A549 (cell line): Measurements from ENCODE around the gene EIF3B. TPM values are rescaled to one million over a fixed set of nuclear protein-coding genes. Genes with fewer than 3 reads are reported as not detected.

Source experiments
- ATAC-seq, 2 experiments: fragments of 200-7000 bp in 1 of 2; fragments of >200 bp in 1 of 2; cut with Nextera tagmentation in 1 of 2; cut with Tn5 transposase in 1 of 2; 3 replicates each; pipeline versions ENCODE4 v1.8.0 to v1.9.1; 2018 to 2020; ENCODE audit warnings: mild to moderate bottlenecking in 1 of 2, moderate library complexity in 1 of 2
- CTCF ChIA-PET: fragments of 300-600 bp; sonication (Branson Sonifier 250); formaldehyde crosslinking; extraction: SDS; loops from one replicate; lab custom pipeline; 2021; ENCODE audit warnings: antibody characterized with exemption, inconsistent platforms; lab: Yijun Ruan, JAX
- POLR2A ChIA-PET: fragments of 350-600 bp; formaldehyde crosslinking; extraction: SDS; loops from one replicate; lab custom pipeline; 2021; ENCODE audit warnings: antibody characterized with exemption, inconsistent platforms; lab: Yijun Ruan, JAX
- DNase-seq, 2 experiments: peaks; one replicate each; pipeline versions ENCODE4 v3.0.0 to v3.0.0-alpha.2; 2011 to 2016; ENCODE audit warnings: low read depth in 1 of 2, low spot score in 1 of 2
- FAIRE-seq: peaks from 2 replicates; lab custom pipeline; 2011; peaks lifted over from hg19 to GRCh38; lab: Jason Lieb, UNC
- H3K27ac ChIP-seq, 2 experiments: fragments of >200 bp; sonication (Bioruptor Twin); formaldehyde crosslinking; 3 replicates each; pipeline ENCODE4 v1.5.1; 2016 to 2017
- H3K4me1 ChIP-seq: fragments of >200 bp; sonication (Bioruptor Twin); formaldehyde crosslinking; 3 replicates; pipeline ENCODE4 v1.6.1; 2016
- H3K4me2 ChIP-seq: fragments of >200 bp; sonication (Bioruptor Twin); formaldehyde crosslinking; 3 replicates; pipeline ENCODE4 v1.6.1; 2016
- H3K4me3 ChIP-seq: fragments of >200 bp; sonication (Bioruptor Twin); formaldehyde crosslinking; 3 replicates; pipeline ENCODE4 v1.5.1; 2016
- H3K9me3 ChIP-seq: fragments of >200 bp; sonication (Bioruptor Twin); formaldehyde crosslinking; 3 replicates; pipeline ENCODE4 v1.6.1; 2016
- ATOH8 ChIP-seq: fragments of 250-450 bp; sonication (Bioruptor Pico); IDR thresholded peaks from 2 replicates; pipeline ENCODE4 v1.5.0; 2020; ENCODE audit warnings: low read depth, mild to moderate bottlenecking, moderate library complexity
- BCL3 ChIP-seq: fragments of >200 bp; sonication (Bioruptor Twin); formaldehyde crosslinking; IDR thresholded peaks from 3 replicates; pipeline ENCODE4 v1.6.1; 2016
- BHLHE40 ChIP-seq: IDR thresholded peaks from 2 replicates; pipeline ENCODE4 v1.6.1; 2012; ENCODE audit warnings: low read depth, low read length, inconsistent platforms
- CTCF ChIP-seq: fragments of >200 bp; sonication (Bioruptor Twin); formaldehyde crosslinking; IDR thresholded peaks from 3 replicates; pipeline ENCODE4 v1.5.1; 2016
- EHF ChIP-seq: fragments of 250-450 bp; sonication (Bioruptor Pico); IDR thresholded peaks from 2 replicates; pipeline ENCODE4 v1.5.0; 2020; ENCODE audit warnings: mild to moderate bottlenecking
- ESRRA ChIP-seq: fragments of 150-350 bp; IDR thresholded peaks from 2 replicates; pipeline ENCODE4 v1.6.1; 2014; ENCODE audit warnings: mild to moderate bottlenecking, low read length, borderline replicate concordance
- FOSB ChIP-seq: fragments of 250-450 bp; sonication (Bioruptor Pico); IDR thresholded peaks from 2 replicates; pipeline ENCODE4 v1.5.0; 2020; ENCODE audit warnings: mild to moderate bottlenecking, moderate library complexity
- FOSL2 ChIP-seq, 2 experiments: fragments of 450-650 bp in 1 of 2; fragments of >200 bp in 1 of 2; sonication (Bioruptor Twin) in 1 of 2; formaldehyde crosslinking; IDR thresholded peaks; 2 replicates each; pipeline versions ENCODE4 v1.5.0 to v1.6.1; 2016 to 2020; ENCODE audit warnings: mild to moderate bottlenecking in 1 of 2, moderate library complexity in 1 of 2
- FOXS1 ChIP-seq: fragments of 250-450 bp; sonication (Bioruptor Pico); IDR thresholded peaks from 2 replicates; pipeline ENCODE4 v1.5.0; 2020; ENCODE audit warnings: mild to moderate bottlenecking, moderate library complexity
- HDAC2 ChIP-seq: fragments of 200-600 bp; sonication (generic); IDR thresholded peaks from 2 replicates; pipeline ENCODE4 v1.6.1; 2016
- HMGXB4 ChIP-seq: fragments of 250-450 bp; sonication (Bioruptor Pico); IDR thresholded peaks from 2 replicates; pipeline ENCODE4 v1.5.0; 2021; ENCODE audit warnings: mild to moderate bottlenecking, moderate library complexity, borderline replicate concordance
- HOXA7 ChIP-seq: fragments of 250-450 bp; sonication (Bioruptor Pico); IDR thresholded peaks from 2 replicates; pipeline ENCODE4 v1.5.0; 2020; ENCODE audit warnings: mild to moderate bottlenecking, moderate library complexity
- HOXB13 ChIP-seq: fragments of 250-450 bp; sonication (Bioruptor Pico); IDR thresholded peaks from 2 replicates; pipeline ENCODE4 v1.5.0; 2020; ENCODE audit warnings: low read depth, mild to moderate bottlenecking, moderate library complexity
- MAX ChIP-seq: IDR thresholded peaks from 2 replicates; pipeline ENCODE4 v1.6.1; 2012
- MAZ ChIP-seq: fragments of 150-350 bp; IDR thresholded peaks from 2 replicates; pipeline ENCODE4 v1.6.1; 2014; ENCODE audit warnings: antibody characterized with exemption, low read depth, low read length, borderline replicate concordance
- MYC ChIP-seq: IDR thresholded peaks from 2 replicates; pipeline ENCODE4 v1.6.1; 2012; ENCODE audit warnings: mild to moderate bottlenecking, inconsistent platforms, low read length, improper control_type of control experiment, borderline replicate concordance
- NPAS2 ChIP-seq: fragments of 250-450 bp; sonication (Bioruptor Pico); IDR thresholded peaks from 2 replicates; pipeline ENCODE4 v1.8.0; 2022; ENCODE audit warnings: mild to moderate bottlenecking, moderate library complexity, borderline replicate concordance
- NR3C1 ChIP-seq: fragments of >200 bp; sonication (Bioruptor Twin); formaldehyde crosslinking; IDR thresholded peaks from 3 replicates; pipeline ENCODE4 v1.6.1; 2017
- PHF8 ChIP-seq: fragments of 200-600 bp; sonication (generic); IDR thresholded peaks from 2 replicates; pipeline ENCODE4 v1.6.1; 2016; ENCODE audit warnings: low read depth, mild to moderate bottlenecking, antibody characterized with exemption, moderate library complexity, borderline replicate concordance
- POLR2A ChIP-seq: IDR thresholded peaks from 2 replicates; pipeline ENCODE4 v1.6.1; 2012; ENCODE audit warnings: mild to moderate bottlenecking, low read length
- RNF2 ChIP-seq: fragments of 200-600 bp; sonication (generic); IDR thresholded peaks from 2 replicates; pipeline ENCODE4 v1.6.1; 2016; ENCODE audit warnings: low read depth, mild to moderate bottlenecking, antibody characterized with exemption, moderate library complexity, borderline replicate concordance
- TFCP2L1 ChIP-seq: fragments of 250-450 bp; sonication (Bioruptor Pico); IDR thresholded peaks from 2 replicates; pipeline ENCODE4 v1.5.0; 2021; ENCODE audit warnings: mild to moderate bottlenecking
- TP53 ChIP-seq: fragments of 250-450 bp; sonication (Bioruptor Pico); IDR thresholded peaks from 2 replicates; pipeline ENCODE4 v1.5.0; 2021; ENCODE audit warnings: mild to moderate bottlenecking, moderate library complexity
- USF2 ChIP-seq: fragments of 450-650 bp; IDR thresholded peaks from 2 replicates; pipeline ENCODE4 v1.6.1; 2014; ENCODE audit warnings: antibody characterized with exemption
- ZNF302 ChIP-seq: fragments of 250-450 bp; sonication (Bioruptor Pico); IDR thresholded peaks from 2 replicates; pipeline ENCODE4 v1.9.0; 2021; ENCODE audit warnings: inconsistent platforms, mild to moderate bottlenecking, moderate library complexity
- ZSCAN20 ChIP-seq: fragments of 250-450 bp; sonication (Bioruptor Pico); IDR thresholded peaks from 2 replicates; pipeline ENCODE4 v1.8.0; 2022; ENCODE audit warnings: mild to moderate bottlenecking, moderate library complexity
- WGBS: methylation state at CpG from one replicate; pipeline ENCODE4 v1.1.6; 2017; ENCODE audit errors: missing lambda C conversion rate; 5-methylcytosine and 5-hydroxymethylcytosine counted together
- polyA plus RNA-seq, 4 experiments: library from polyadenylated mRNA; depleted of rRNA in 3 of 4; stranded (reverse); fragments of >200 nt; fragmentation: RNase III in 1 of 4; extraction: RNeasy Plus Mini Kit Qiagen cat#74134 plus additional on column Dnase treatment in 1 of 4; gene quantifications; 2 replicates in 3 of 4; 3 replicates in 1 of 4; pipeline ENCODE4 v1.2.3, GENCODE V29; 2011 to 2017

Gene EIF3B
- polyA plus RNA-seq, 2 of the 4 experiments (the other 2 are of a cell fraction) = 207 to 219 TPM

GRCh38 chr7:2353113-2353935 is 1.3 kb upstream of the EIF3B start:
- WGBS = 61% methylated on average over 22 of the region's 22 CpGs
- peaks cover 22% of the 10 kb centered on the region for H3K4me1 ChIP-seq
- H3K4me3 ChIP-seq = peak overlapping the region; percentile 99
- POLR2A ChIA-PET = interaction anchor here (0.9 to 2.3 kb wide), 6 partner anchors 10 to 111 kb away, joined by 3 to 11 read pairs (median 8); partner anchors contain the start of genes CHST12, MRM2 and NUDT1
- TF ChIP-seq HOXA7 (CRISPR knock-in tag) (0 out of 2 replicates have a peak, but pooled peaks have one; percentile 54), EHF (no peak), ESRRA (no peak), HOXB13 (no peak), NR3C1 (no peak), HMGXB4 (no peak), ZNF302 (CRISPR knock-in tag) (no peak), BHLHE40 (no peak), ZSCAN20 (CRISPR knock-in tag) (no peak), POLR2A (no peak), PHF8 (peak; percentile 92; the same call in 1 of the 2 replicates), RNF2 (no peak)
- DNase-seq = no peak
- CTCF ChIA-PET = interaction anchor here (0.7 to 2.4 kb wide), 3 partner anchors 12 to 107 kb away, joined by 3 to 7 read pairs (median 3); no protein-coding TSS in a partner anchor
- peak; percentile 6 to 55; a peak in 4 of 6 replicates for ATAC-seq
- H3K9me3 ChIP-seq = no peaks in the 10 kb centered on the region
- H3K27ac ChIP-seq = peak overlapping the region; percentile 97 to 100
- H3K4me2 ChIP-seq = peak overlapping the region; percentile 84
- FAIRE-seq = no peak

GRCh38 chr7:2353936-2354185 is 766 bp upstream of the EIF3B start:
- WGBS = 2% methylated on average over 12 of the region's 26 CpGs
- Histone ChIP-seq H3K27ac (peak overlapping the region; percentile 97 to 100), H3K4me1 (peaks cover 22% of the 10 kb centered on the region), H3K9me3 (no peaks in the 10 kb centered on the region), H3K4me2 (peak overlapping the region; percentile 84), H3K4me3 (peak overlapping the region; percentile 99)
- CTCF ChIA-PET = interaction anchor here (1.0 to 2.4 kb wide), 3 partner anchors 12 to 797 kb away, joined by 3 to 7 read pairs (median 3); no protein-coding TSS in a partner anchor
- DNase-seq (peak; percentile 94 to 95), FAIRE-seq (no peak), ATAC-seq (peak; percentile 86 to 90)
- POLR2A ChIA-PET = interaction anchor here (0.6 to 2.3 kb wide), 10 partner anchors 9 to 112 kb away, joined by 3 to 11 read pairs (median 6); partner anchors contain the start of genes CHST12, MRM2 and NUDT1
- peak; percentile 86; the same call in 1 of the 2 replicates for TF ChIP-seq HOXB13
- peak; percentile 68; the same call in 1 of the 2 replicates for TF ChIP-seq TFCP2L1 (CRISPR knock-in tag)
- peak; percentile 79; the same call in 1 of the 2 replicates for TF ChIP-seq EHF
- 0 out of 2 replicates have a peak, but pooled peaks have one; percentile 13 for TF ChIP-seq TP53
- TF ChIP-seq NPAS2 (CRISPR knock-in tag) = no peak
- TF ChIP-seq MAX = peak; percentile 99
- peak; percentile 84; the same call in 1 of the 2 replicates for TF ChIP-seq FOSB (CRISPR knock-in tag)
- peak; percentile 74 for TF ChIP-seq FOXS1 (CRISPR knock-in tag)
- TF ChIP-seq MYC = peak; percentile 95
- TF ChIP-seq ZNF302 (CRISPR knock-in tag) = 0 out of 2 replicates have a peak, but pooled peaks have one; percentile 69
- TF ChIP-seq BCL3 = peak; percentile 95
- no peak for TF ChIP-seq CTCF
- TF ChIP-seq POLR2A = peak; percentile 98
- no peak for TF ChIP-seq MAZ
- TF ChIP-seq USF2 = peak; percentile 98
- no peak for TF ChIP-seq FOSL2 (IDR thresholded peaks at IDR 0.05)
- TF ChIP-seq FOSL2 (CRISPR knock-in tag; IDR thresholded peaks at IDR 0.05) = peak; percentile 24; the same call in 1 of the 2 replicates
- no peak for TF ChIP-seq HDAC2
- peak; percentile 93; the same call in 1 of the 2 replicates for TF ChIP-seq ATOH8 (CRISPR knock-in tag)
